GM18861 (cell line): ENCODE results near the gene WSCD2.
"Not testable (repeated sequence)": the region's sequence is repeated elsewhere in the genome, so short reads cannot be mapped to it uniquely, and the experiment has no call there.

Source experiments
- ATAC-seq: cut with Tn5 transposase; IDR thresholded peaks from one replicate; pipeline ENCODE4 v1.9.1; 2021; ENCODE audit not compliant: unreplicated experiment

Gene WSCD2

DNA sequence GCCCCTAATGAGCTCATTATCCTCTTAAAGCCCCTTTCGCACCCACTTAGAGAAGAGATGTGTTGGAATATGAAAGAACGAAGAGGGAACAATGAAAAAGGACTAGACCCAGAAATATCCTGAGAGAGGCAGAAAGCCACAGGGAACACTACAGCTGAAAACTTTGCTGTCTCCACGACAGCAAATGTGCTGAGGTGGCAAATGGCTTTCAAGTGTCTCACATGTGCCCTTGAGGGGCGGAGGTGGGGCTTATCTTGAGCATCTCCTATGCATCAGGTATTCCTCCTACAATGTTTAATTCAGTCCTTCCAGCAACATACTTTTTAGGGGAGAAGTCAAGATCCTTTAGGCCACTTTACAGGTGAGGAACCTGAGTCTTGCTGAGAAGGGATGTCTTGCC is 62.9 kb downstream of the WSCD2 start:
- ATAC-seq, result no peak

DNA sequence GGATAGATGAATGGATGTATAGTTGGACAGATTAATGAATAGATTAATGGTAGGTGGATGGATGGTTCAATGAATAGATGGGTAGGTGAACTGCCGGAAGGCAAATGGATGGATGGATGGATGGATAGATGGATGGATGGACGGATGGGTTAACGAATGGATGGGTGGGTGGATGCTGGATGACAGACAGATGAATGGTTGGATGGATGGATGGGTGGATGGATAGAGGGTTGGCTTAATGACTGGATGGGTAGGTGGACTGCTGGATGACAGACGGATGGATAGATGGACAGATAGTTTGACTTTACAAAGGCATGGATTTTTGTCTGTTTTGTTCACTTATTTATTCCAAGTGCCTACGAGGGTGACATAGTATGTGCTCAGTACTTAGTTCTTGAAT is 64.4 kb downstream of the WSCD2 start:
- no peak for ATAC-seq

- ATAC-seq, result no peak
These were observed 64.8 kb downstream of the WSCD2 start for GRCh38 chr12:108193917-108194316.

- ATAC-seq, result no peak
These were observed 65.5 kb downstream of the WSCD2 start for GRCh38 chr12:108194585-108194984.

GRCh38 chr12:108196319-108196718 is 67.2 kb downstream of the WSCD2 start:
- ATAC-seq, result no peak

- no peak for ATAC-seq
These were observed 67.8 kb downstream of the WSCD2 start for GRCh38 chr12:108196921-108197320.

DNA sequence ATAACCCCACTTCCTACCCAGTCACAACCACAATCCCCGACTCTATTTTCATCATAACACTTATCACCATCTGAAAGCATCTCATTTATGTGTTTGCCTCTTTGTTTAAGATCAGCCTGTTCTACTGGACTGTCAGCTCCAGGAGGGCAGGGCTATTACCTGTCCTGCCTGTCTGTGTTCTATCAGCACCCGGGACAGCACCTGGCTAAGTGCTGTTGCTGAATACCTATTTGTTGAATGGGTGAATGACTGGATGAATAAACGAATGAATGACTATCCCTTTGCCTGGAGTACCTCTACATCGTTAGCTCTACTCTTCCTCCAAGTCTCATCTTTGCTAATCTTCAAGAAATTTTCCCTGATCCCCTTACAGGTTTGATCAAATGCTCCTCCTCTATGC is 69.0 kb downstream of the WSCD2 start:
- no peak for ATAC-seq

GRCh38 chr12:108199106-108199505 is 70.0 kb downstream of the WSCD2 start:
- ATAC-seq, result no peak

- no peak for ATAC-seq
These were observed 72.7 kb downstream of the WSCD2 start for GRCh38 chr12:108201808-108202207.

- no peak for ATAC-seq
These were observed 75.3 kb downstream of the WSCD2 start for GRCh38 chr12:108204117-108204987.

GRCh38 chr12:108205864-108206263 is 76.8 kb downstream of the WSCD2 start:
- ATAC-seq, result no peak

DNA sequence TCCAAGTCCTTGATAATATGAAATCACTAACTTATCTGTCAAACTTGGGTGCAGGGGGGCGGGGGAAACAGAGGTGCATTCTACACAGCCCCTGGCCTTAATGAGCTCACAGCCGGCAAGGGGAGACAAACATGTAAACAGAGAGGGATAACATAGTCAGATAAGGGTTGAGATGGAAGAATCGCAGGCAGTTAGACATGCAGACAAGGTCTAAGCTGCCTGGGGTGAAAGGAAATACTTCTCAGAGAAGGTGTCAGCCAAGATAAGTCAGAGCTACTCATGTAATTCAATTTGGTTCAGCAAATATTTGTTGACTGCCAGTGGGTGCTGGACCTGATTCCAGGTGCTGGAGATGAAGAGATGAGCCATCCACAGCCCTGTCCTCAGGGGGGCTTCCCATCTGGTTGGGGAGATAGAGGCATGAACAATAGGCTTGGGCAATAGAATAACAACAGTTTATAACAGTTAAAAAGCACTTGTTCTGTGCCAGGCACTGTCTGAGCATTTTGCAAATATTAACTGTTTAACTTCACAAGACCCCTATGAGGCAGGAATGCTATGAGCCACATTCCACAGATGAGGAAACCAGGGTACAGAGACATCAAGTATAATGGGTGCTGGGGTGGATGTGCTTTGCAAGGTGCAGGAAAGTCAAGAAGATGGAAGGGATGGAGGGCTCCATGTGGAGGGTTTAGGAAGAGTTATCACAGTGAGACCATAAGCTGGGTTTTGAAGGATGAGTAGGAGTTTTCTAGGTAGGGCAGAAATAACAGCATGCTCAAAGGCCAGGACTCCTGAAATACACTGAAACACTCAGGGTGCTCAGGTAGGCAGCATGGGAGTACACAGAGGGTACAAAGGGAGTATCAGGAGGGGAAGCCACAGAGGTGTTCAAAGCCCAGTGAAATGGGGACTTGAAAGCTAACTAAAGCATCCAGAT is 79.0 kb downstream of the WSCD2 start:
- no peak for ATAC-seq

GRCh38 chr12:108210001-108210400 is 80.9 kb downstream of the WSCD2 start:
- ATAC-seq, result no peak

- ATAC-seq, result no peak
These were observed 82.1 kb downstream of the WSCD2 start for GRCh38 chr12:108211157-108211556.

- no peak for ATAC-seq
These were observed 84.9 kb downstream of the WSCD2 start for GRCh38 chr12:108213871-108214445.

DNA sequence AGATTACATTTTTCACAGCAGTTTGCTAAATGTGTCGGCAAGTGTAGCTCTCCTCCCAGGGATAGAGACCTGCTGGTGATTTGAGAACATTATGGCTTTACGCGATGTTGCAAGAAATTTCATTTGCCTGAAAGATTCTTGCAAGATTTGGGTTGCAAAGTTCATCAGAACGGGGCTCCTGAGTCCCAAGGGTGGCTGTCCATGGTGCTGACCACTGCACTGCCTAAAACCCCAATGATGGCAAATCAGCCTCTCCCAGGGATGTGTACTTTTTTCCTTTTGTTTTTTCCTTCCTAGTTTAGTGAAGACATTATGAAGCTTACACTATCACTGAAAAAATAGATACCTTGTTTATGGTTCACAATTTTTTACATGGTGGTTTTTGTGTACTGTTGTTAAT is 85.4 kb downstream of the WSCD2 start:
- no peak for ATAC-seq

GRCh38 chr12:108215458-108215857 is 86.4 kb downstream of the WSCD2 start:
- no peak for ATAC-seq

GRCh38 chr12:108218921-108219320 is 89.8 kb downstream of the WSCD2 start:
- no peak for ATAC-seq

GRCh38 chr12:108225101-108225500 is 96.0 kb downstream of the WSCD2 start:
- ATAC-seq, result not testable (repeated sequence)

DNA sequence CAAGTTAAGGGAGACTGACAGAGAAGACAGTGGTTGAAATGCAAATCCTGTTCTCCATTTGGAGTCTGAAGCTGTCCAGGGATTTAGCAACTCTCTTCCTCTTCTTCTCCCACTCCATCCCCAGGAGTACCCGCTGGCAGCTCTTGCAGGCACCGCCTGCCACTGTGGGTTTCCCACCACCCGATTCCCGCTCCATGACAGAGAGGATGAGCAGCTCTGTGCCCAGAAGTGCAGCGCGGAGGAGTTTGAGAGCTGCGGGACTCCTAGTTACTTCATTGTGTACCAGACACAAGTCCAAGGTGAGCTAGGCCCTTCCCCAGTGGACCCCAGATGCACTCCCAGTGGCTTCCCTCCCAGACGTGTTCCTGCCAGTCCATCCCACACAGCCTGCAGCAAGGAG is 97.8 kb downstream of the WSCD2 start:
- no peak for ATAC-seq

- ATAC-seq, result no peak
These were observed 99.7 kb downstream of the WSCD2 start for GRCh38 chr12:108228746-108229145.
